H1 (cell line): Measurements from ENCODE around the gene ZC3H14. TPM values are rescaled to one million over a fixed set of nuclear protein-coding genes. Genes with fewer than 3 reads are reported as not detected.

Experiments
- CTCF ChIA-PET: fragments of 300-600 bp; sonication (Branson Sonifier 250); formaldehyde crosslinking; loops from one replicate; lab custom pipeline; 2021; ENCODE audit not compliant: partially characterized antibody; lab: Charles Lee
- POLR2A ChIA-PET: fragments of 300-600 bp; sonication (Branson Sonifier 250); formaldehyde crosslinking; loops from one replicate; lab custom pipeline; 2021; ENCODE audit warnings: inconsistent platforms; ENCODE audit not compliant: partially characterized antibody; lab: Charles Lee
- DNase-seq, 2 experiments: peaks; one replicate each; pipeline versions ENCODE4 v3.0.0 to v3.0.0-alpha.2; 2010 to 2022; ENCODE audit warnings: low spot score in 2 of 2, low read depth in 1 of 2, mixed read lengths in 1 of 2
- FAIRE-seq: peaks from 2 replicates; lab custom pipeline; 2011; peaks lifted over from hg19 to GRCh38; lab: Jason Lieb, UNC
- H2AFZ ChIP-seq: 2 replicates; pipeline ENCODE4 v1.8.1; 2012; ENCODE audit warnings: low read length, inconsistent platforms
- H2AK5ac ChIP-seq: 2 replicates; pipeline ENCODE4 v1.6.1; 2013; ENCODE audit warnings: low read depth, low read length
- H2BK120ac ChIP-seq: replicated peaks from 2 replicates; pipeline ENCODE3; 2013; ENCODE audit warnings: low read depth, low read length, inconsistent platforms
- H2BK12ac ChIP-seq: 2 replicates; pipeline ENCODE4 v1.6.1; 2013; ENCODE audit warnings: low read depth, low read length
- H2BK15ac ChIP-seq: 2 replicates; pipeline ENCODE4 v1.6.1; 2013; ENCODE audit warnings: low read length
- H2BK20ac ChIP-seq: 2 replicates; pipeline ENCODE4 v1.6.1; 2013; ENCODE audit warnings: low read length
- H2BK5ac ChIP-seq: 2 replicates; pipeline ENCODE4 v1.6.1; 2013; ENCODE audit warnings: low read depth, low read length
- H3K14ac ChIP-seq: 2 replicates; pipeline ENCODE4 v1.6.1; 2013; ENCODE audit warnings: inconsistent platforms; ENCODE audit not compliant: insufficient read length
- H3K18ac ChIP-seq: 2 replicates; pipeline ENCODE4 v1.6.1; 2013; ENCODE audit warnings: low read length; ENCODE audit errors: extremely low read depth
- H3K23ac ChIP-seq: 2 replicates; pipeline ENCODE4 v1.6.1; 2013; ENCODE audit warnings: inconsistent platforms; ENCODE audit not compliant: insufficient read length
- H3K23me2 ChIP-seq: 2 replicates; pipeline ENCODE4 v1.6.1; 2013; ENCODE audit warnings: low read depth, low read length
- H3K27ac ChIP-seq: 2 replicates; pipeline ENCODE4 v1.6.1; 2011; ENCODE audit warnings: low read depth, low read length, inconsistent platforms
- H3K27me3 ChIP-seq, 4 experiments: replicated peaks in 1 of 4; 1 replicate in 1 of 4; 2 replicates in 3 of 4; pipeline versions ENCODE4 v1.6.1 to v1.8.1; 2011 to 2013; ENCODE audit warnings: low read length in 3 of 4, mild to moderate bottlenecking in 3 of 4, inconsistent platforms in 2 of 4, mixed read lengths in 2 of 4, moderate library complexity in 1 of 4; ENCODE audit not compliant: control insufficient read depth in 3 of 4, insufficient read depth in 3 of 4; ENCODE audit errors: extremely low read depth in 1 of 4
- H3K36me3 ChIP-seq, 4 experiments: 2 replicates each; pipeline versions ENCODE4 v1.6.1 to v1.8.1; 2011 to 2013; ENCODE audit warnings: mild to moderate bottlenecking in 4 of 4, low read length in 3 of 4, moderate library complexity in 2 of 4, control low read depth in 1 of 4, inconsistent platforms in 1 of 4; ENCODE audit not compliant: insufficient read depth in 4 of 4, control insufficient read depth in 2 of 4
- H3K4ac ChIP-seq: replicated peaks from 2 replicates; pipeline ENCODE3; 2013; ENCODE audit warnings: low read length, low read depth, mixed read lengths, inconsistent platforms; ENCODE audit not compliant: insufficient read length
- H3K4me1 ChIP-seq, 4 experiments: replicated peaks in 1 of 4; 1 replicate in 1 of 4; 2 replicates in 3 of 4; pipeline versions ENCODE4 v1.6.1 to v1.8.1; 2011 to 2013; ENCODE audit warnings: low read length in 3 of 4, inconsistent platforms in 2 of 4, mixed read lengths in 1 of 4; ENCODE audit not compliant: insufficient read depth in 4 of 4, control insufficient read depth in 3 of 4
- H3K4me2 ChIP-seq, 2 experiments: 2 replicates each; pipeline versions ENCODE4 v1.6.1 to v1.8.1; 2011 to 2013; ENCODE audit warnings: low read depth in 2 of 2, low read length in 2 of 2, control low read depth in 1 of 2, inconsistent platforms in 1 of 2, mild to moderate bottlenecking in 1 of 2; ENCODE audit not compliant: insufficient read depth in 1 of 2
- H3K4me3 ChIP-seq, 4 experiments: fragments of 200-600, 300-600 bp in 1 of 4; sonication (generic), shearing (Covaris generic), sonication (Bioruptor Twin) in 1 of 4; 2 replicates each; pipeline versions ENCODE4 v1.5.1 to v1.8.1; 2011 to 2016; ENCODE audit warnings: low read length in 4 of 4, low read depth in 3 of 4, control low read depth in 2 of 4, inconsistent platforms in 2 of 4, mild to moderate bottlenecking in 2 of 4, mixed read lengths in 1 of 4, moderate library complexity in 1 of 4; ENCODE audit not compliant: insufficient read depth in 2 of 4; ENCODE audit errors: extremely low read depth in 1 of 4
- H3K56ac ChIP-seq: replicated peaks from 2 replicates; pipeline ENCODE3; 2013; ENCODE audit warnings: low read depth, mild to moderate bottlenecking, mixed read lengths, low read length, inconsistent platforms; ENCODE audit not compliant: insufficient read length
- H3K79me1 ChIP-seq: 2 replicates; pipeline ENCODE4 v1.6.1; 2013; ENCODE audit warnings: low read depth, low read length, control low read depth
- H3K79me2 ChIP-seq, 2 experiments: 2 replicates each; pipeline versions ENCODE4 v1.6.1 to v1.8.1; 2012 to 2013; ENCODE audit warnings: low read length in 2 of 2, mild to moderate bottlenecking in 2 of 2, inconsistent platforms in 1 of 2; ENCODE audit not compliant: insufficient read depth in 2 of 2, control insufficient read depth in 1 of 2
- H3K9ac ChIP-seq, 4 experiments: replicated peaks in 1 of 4; 1 replicate in 1 of 4; 2 replicates in 3 of 4; pipeline versions ENCODE4 v1.6.1 to v1.8.1; 2011 to 2013; ENCODE audit warnings: low read depth in 3 of 4, low read length in 3 of 4, control low read depth in 2 of 4, mild to moderate bottlenecking in 2 of 4, moderate library complexity in 2 of 4, inconsistent platforms in 1 of 4; ENCODE audit errors: extremely low read depth in 1 of 4
- H3K9me3 ChIP-seq, 2 experiments: 2 replicates each; pipeline versions ENCODE4 v1.6.1 to v1.8.1; 2012 to 2013; ENCODE audit warnings: mild to moderate bottlenecking in 2 of 2, moderate library complexity in 2 of 2, control low read depth in 1 of 2, inconsistent platforms in 1 of 2, low read depth in 1 of 2, low read length in 1 of 2, mixed read lengths in 1 of 2; ENCODE audit not compliant: insufficient read depth in 2 of 2
- H4K20me1 ChIP-seq, 2 experiments: replicated peaks in 1 of 2; 2 replicates each; pipeline versions ENCODE3 to v1.8.1; 2011 to 2013; ENCODE audit warnings: inconsistent platforms in 2 of 2, low read length in 2 of 2, mild to moderate bottlenecking in 1 of 2; ENCODE audit not compliant: insufficient read depth in 2 of 2, control insufficient read depth in 1 of 2
- H4K5ac ChIP-seq: 2 replicates; pipeline ENCODE4 v1.6.1; 2013; ENCODE audit warnings: low read length, low read depth, mixed read lengths, inconsistent platforms; ENCODE audit not compliant: insufficient read length
- H4K8ac ChIP-seq: 2 replicates; pipeline ENCODE4 v1.8.0; 2013; ENCODE audit warnings: mild to moderate bottlenecking, moderate library complexity, low read length, inconsistent platforms; ENCODE audit not compliant: insufficient read depth; ENCODE audit errors: extremely low read depth
- H4K91ac ChIP-seq: replicated peaks from 2 replicates; pipeline ENCODE3; 2013; ENCODE audit warnings: low read length, mixed read lengths, inconsistent platforms; ENCODE audit not compliant: insufficient read length
- KDM4A ChIP-seq: IDR thresholded peaks from one replicate; pipeline ENCODE4 v1.7.1; 2012; ENCODE audit warnings: low read depth, mild to moderate bottlenecking, moderate library complexity, low read length, inconsistent platforms; ENCODE audit not compliant: severe bottlenecking
- RAD21 ChIP-seq, 2 experiments: IDR thresholded peaks in 1 of 2; conservative IDR thresholded peaks in 1 of 2; 2 replicates each; pipeline ENCODE4 v1.6.1; 2011; ENCODE audit warnings: low read depth in 2 of 2, low read length in 2 of 2, improper control_type of control experiment in 1 of 2, inconsistent platforms in 1 of 2, mild to moderate bottlenecking in 1 of 2, moderate library complexity in 1 of 2
- RBBP5 ChIP-seq: IDR thresholded peaks from 2 replicates; pipeline ENCODE4 v1.7.1; 2012; ENCODE audit warnings: low read depth, mild to moderate bottlenecking, inconsistent platforms, low read length, moderate library complexity, borderline replicate concordance
- SAP30 ChIP-seq: fragments of 300-600 bp; sonication (generic); IDR thresholded peaks from 2 replicates; pipeline ENCODE4 v1.7.1; 2012; ENCODE audit warnings: low read length, moderate library complexity, mild to moderate bottlenecking, inconsistent platforms; ENCODE audit not compliant: insufficient read depth, insufficient replicate concordance
- SIN3A ChIP-seq, 2 experiments: IDR thresholded peaks in 1 of 2; conservative IDR thresholded peaks in 1 of 2; 2 replicates each; pipeline ENCODE4 v1.6.1; 2011 to 2012; ENCODE audit warnings: low read length in 2 of 2, improper control_type of control experiment in 1 of 2, low read depth in 1 of 2, mild to moderate bottlenecking in 1 of 2
- YY1 ChIP-seq: IDR thresholded peaks from 2 replicates; pipeline ENCODE4 v1.6.1; 2011; ENCODE audit warnings: low read depth, mild to moderate bottlenecking, low read length
- WGBS, 2 experiments: shearing (Covaris generic) in 1 of 2; methylation state at CpG; one replicate each; pipeline versions ENCODE4 v1.1.6 to v1.1.7; 2013 to 2015; ENCODE audit warnings: low lambda C conversion rate in 2 of 2, mixed read lengths in 2 of 2, inconsistent platforms in 1 of 2, low coverage in 1 of 2, missing lambda C conversion rate in 1 of 2; ENCODE audit not compliant: insufficient replicate concordance in 2 of 2, insufficient coverage in 1 of 2, insufficient read length in 1 of 2; ENCODE audit errors: extremely low coverage in 1 of 2, missing lambda C conversion rate in 1 of 2; 5-methylcytosine and 5-hydroxymethylcytosine counted together
- polyA plus RNA-seq, 7 experiments: library from polyadenylated mRNA; depleted of rRNA in 3 of 7; stranded (reverse) in 5 of 7; unstranded in 2 of 7; fragments of >200 nt in 5 of 7; fragments of 200-250 nt in 2 of 7; gene quantifications; 1 replicate in 5 of 7; 2 replicates in 1 of 7; 4 replicates in 1 of 7; pipeline versions ENCODE4 v1.2.1 to v1.2.3, GENCODE V29; 2011 to 2013; ENCODE audit warnings: missing spikeins in 2 of 7, mixed read lengths in 2 of 7
- total RNA-seq: library from RNA; stranded (reverse); fragmentation: NEBNext Ultra II Directional; extraction: Animal tissue kit (Norgen Biotek cat#: 25700); gene quantifications from 2 replicates; pipeline ENCODE4 v1.2.1, GENCODE V29; 2021
- TF ChIP-seq, protein P1 (sequence below): IDR thresholded peaks from 2 replicates; pipeline ENCODE4 v1.6.1; 2011; ENCODE audit warnings: low read depth, mild to moderate bottlenecking, low read length; ENCODE audit not compliant: insufficient read depth
- TF ChIP-seq, protein P2 (sequence below): IDR thresholded peaks from 2 replicates; pipeline ENCODE4 v1.6.1; 2012; ENCODE audit warnings: low read length, inconsistent platforms
- TF ChIP-seq, protein P3 (sequence below): IDR thresholded peaks from 2 replicates; pipeline ENCODE4 v1.6.1; 2011; ENCODE audit warnings: low read length, improper control_type of control experiment

The ZC3H14 gene
- total and polyA plus RNA-seq, 2 of the 8 experiments (the other 6 are each of a cell fraction or from before 2014, with no cell fraction given), result 86.0 to 99.1 TPM

DNA sequence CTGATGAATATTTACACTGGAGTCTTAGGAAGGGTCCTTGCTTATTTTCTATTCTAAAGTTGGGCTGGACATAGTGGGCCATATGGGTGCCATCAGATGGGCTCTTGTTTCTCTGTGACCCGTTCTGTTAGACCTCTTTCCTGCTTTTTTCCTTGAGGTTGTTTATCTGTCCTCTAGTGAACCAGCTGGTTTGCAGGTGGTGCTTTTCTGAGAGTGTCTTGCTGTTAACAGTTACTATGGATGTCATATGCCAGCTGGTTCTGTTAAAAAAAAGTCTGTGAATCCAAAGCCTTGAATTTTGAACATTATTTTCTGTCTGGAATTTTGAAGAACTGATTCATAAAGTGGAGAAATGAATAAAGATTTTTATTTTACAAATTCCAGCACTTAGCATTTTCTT lies 29.2 kb downstream of the ZC3H14 start:
- no peaks in the 10 kb centered on the region for H3K27me3 ChIP-seq
- FAIRE-seq (no peak), DNase-seq (no peak)
- no peak overlapping the region for H3K4ac ChIP-seq
- H2AFZ ChIP-seq, result no peak overlapping the region
- H4K91ac ChIP-seq, result no peak overlapping the region
- H2BK15ac ChIP-seq, result no peak overlapping the region
- no peaks in the 10 kb centered on the region; a peak in 1 of 4 replicates for H3K79me2 ChIP-seq
- ChIA-PET POLR2A (interaction anchor here (0.7 kb wide), 1 partner anchor 24 kb away, joined by 3 read pairs; no protein-coding TSS in a partner anchor), CTCF (no interaction called here)
- no peak overlapping the region for H3K56ac ChIP-seq
- 100% methylated on average over 1 of the region's 1 CpG; no CpG with 5 or more reads in 1 of the 2 experiments for WGBS, 2 experiments
- no peak overlapping the region for H3K18ac ChIP-seq
- no peaks in the 10 kb centered on the region for H3K79me1 ChIP-seq
- H3K9me3 ChIP-seq, result no peaks in the 10 kb centered on the region
- no peak overlapping the region for H2BK120ac ChIP-seq
- H3K4me1 ChIP-seq, result no peaks in the 10 kb centered on the region
- no peak overlapping the region for H3K27ac ChIP-seq
- no peak overlapping the region for H2BK5ac ChIP-seq
- no peak overlapping the region for H3K9ac ChIP-seq
- no peak overlapping the region for H3K4me3 ChIP-seq
- H3K23me2 ChIP-seq, result no peaks in the 10 kb centered on the region
- peaks cover 0 to 2% of the 10 kb centered on the region in 2 experiments for H4K20me1 ChIP-seq
- no peak overlapping the region for H3K23ac ChIP-seq
- peaks cover 13 to 67% (median 23%) of the 10 kb centered on the region in 4 experiments for H3K36me3 ChIP-seq
- H2BK12ac ChIP-seq, result no peak overlapping the region
- no peak overlapping the region for H2BK20ac ChIP-seq
- H4K8ac ChIP-seq, result no peak overlapping the region
- no peak overlapping the region for H2AK5ac ChIP-seq
- no peak overlapping the region for H4K5ac ChIP-seq
- H3K4me2 ChIP-seq, result no peak overlapping the region
- no peak overlapping the region for H3K14ac ChIP-seq
- TF ChIP-seq SAP30 (no peak), RAD21 (IDR thresholded peaks at IDR 0.05 in 1 of 2, conservative IDR thresholded peaks at IDR 0.05 in 1 of 2; ENCODE audit: low read depth in 2 of 2, low read length in 2 of 2) (no peak), YY1 (no peak), RBBP5 (no peak), KDM4A (no peak), SIN3A (conservative IDR thresholded peaks at IDR 0.05 in 1 of 2, IDR thresholded peaks at IDR 0.05 in 1 of 2; ENCODE audit: low read depth in 1 of 2, low read length in 2 of 2) (no peak)
- TF ChIP-seq, protein P1, sequence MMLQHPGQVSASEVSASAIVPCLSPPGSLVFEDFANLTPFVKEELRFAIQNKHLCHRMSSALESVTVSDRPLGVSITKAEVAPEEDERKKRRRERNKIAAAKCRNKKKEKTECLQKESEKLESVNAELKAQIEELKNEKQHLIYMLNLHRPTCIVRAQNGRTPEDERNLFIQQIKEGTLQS, result no peak
- TF ChIP-seq, protein P2, sequence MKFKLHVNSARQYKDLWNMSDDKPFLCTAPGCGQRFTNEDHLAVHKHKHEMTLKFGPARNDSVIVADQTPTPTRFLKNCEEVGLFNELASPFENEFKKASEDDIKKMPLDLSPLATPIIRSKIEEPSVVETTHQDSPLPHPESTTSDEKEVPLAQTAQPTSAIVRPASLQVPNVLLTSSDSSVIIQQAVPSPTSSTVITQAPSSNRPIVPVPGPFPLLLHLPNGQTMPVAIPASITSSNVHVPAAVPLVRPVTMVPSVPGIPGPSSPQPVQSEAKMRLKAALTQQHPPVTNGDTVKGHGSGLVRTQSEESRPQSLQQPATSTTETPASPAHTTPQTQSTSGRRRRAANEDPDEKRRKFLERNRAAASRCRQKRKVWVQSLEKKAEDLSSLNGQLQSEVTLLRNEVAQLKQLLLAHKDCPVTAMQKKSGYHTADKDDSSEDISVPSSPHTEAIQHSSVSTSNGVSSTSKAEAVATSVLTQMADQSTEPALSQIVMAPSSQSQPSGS, result no peak
- TF ChIP-seq, protein P3, sequence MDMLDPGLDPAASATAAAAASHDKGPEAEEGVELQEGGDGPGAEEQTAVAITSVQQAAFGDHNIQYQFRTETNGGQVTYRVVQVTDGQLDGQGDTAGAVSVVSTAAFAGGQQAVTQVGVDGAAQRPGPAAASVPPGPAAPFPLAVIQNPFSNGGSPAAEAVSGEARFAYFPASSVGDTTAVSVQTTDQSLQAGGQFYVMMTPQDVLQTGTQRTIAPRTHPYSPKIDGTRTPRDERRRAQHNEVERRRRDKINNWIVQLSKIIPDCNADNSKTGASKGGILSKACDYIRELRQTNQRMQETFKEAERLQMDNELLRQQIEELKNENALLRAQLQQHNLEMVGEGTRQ, result no peak
